Psoas muscle (tissue), 8 donors: ENCODE results near the gene DSEL. TPM values are rescaled to one million over a fixed set of nuclear protein-coding genes. Genes with fewer than 3 reads are reported as not detected.

Experiments
- ATAC-seq, 4 donors: fragments of 200-7000 bp; cut with Tn5 transposase; one replicate each; pipeline ENCODE4 v1.9.1; 2020; ENCODE audit warnings: moderate library complexity in 3 of 4, mild to moderate bottlenecking in 2 of 4
- DNase-seq, 2 donors: peaks; one replicate each; pipeline ENCODE4 v3.0.0-alpha.2; 2020
- H3K27ac ChIP-seq: fragments of 200-600 bp; one replicate; pipeline ENCODE4 v1.8.0; 2022
- H3K27me3 ChIP-seq, 3 donors: fragments of 200-600 bp in 1 of 3; one replicate each; pipeline versions ENCODE4 v1.6.1 to v1.8.0; 2013 to 2022; ENCODE audit warnings: low read length in 2 of 3, mild to moderate bottlenecking in 2 of 3, moderate library complexity in 1 of 3; ENCODE audit not compliant: insufficient read depth in 3 of 3
- H3K36me3 ChIP-seq, 2 donors: fragments of 200-600 bp in 1 of 2; one replicate each; pipeline versions ENCODE4 v1.6.1 to v1.8.0; 2013 to 2022; ENCODE audit warnings: low read depth in 1 of 2, mild to moderate bottlenecking in 1 of 2, moderate library complexity in 1 of 2; ENCODE audit not compliant: insufficient read depth in 1 of 2
- H3K4me1 ChIP-seq: fragments of 200-600 bp; one replicate; pipeline ENCODE4 v1.8.0; 2022
- H3K4me3 ChIP-seq: fragments of 200-600 bp; one replicate; pipeline ENCODE4 v1.8.0; 2022; ENCODE audit warnings: mild to moderate bottlenecking
- H3K9me3 ChIP-seq: fragments of 200-600 bp; one replicate; pipeline ENCODE4 v1.8.0; 2022
- CTCF ChIP-seq: fragments of 200-600 bp; IDR thresholded peaks from one replicate; pipeline ENCODE4 v1.8.0; 2022; ENCODE audit warnings: antibody characterized with exemption
- WGBS, 3 donors: extraction: QIAGEN DNeasy Blood & Tissue Kit; methylation state at CpG; one replicate each; pipeline versions ENCODE4 v1.1.6 to v1.1.7; 2013; 5-methylcytosine and 5-hydroxymethylcytosine counted together
- intact Hi-C, 2 donors: fragments of 100-400 bp; cut with DNase I; formaldehyde crosslinking; loops; one replicate each; pipeline versions ENCODE4 v1.11.0 to v1.14.2; 2022
- polyA plus RNA-seq, 3 donors: library from polyadenylated mRNA; stranded (reverse); fragments of 200-250 nt; gene quantifications; one replicate each; pipeline ENCODE4 v1.2.3, GENCODE V29; 2013
- total RNA-seq, 4 donors: library from RNA; stranded (reverse); fragmentation: NEBNext Ultra II Directional in 2 of 4; extraction: Animal tissue kit (Norgen Biotek cat#: 25700) in 2 of 4; gene quantifications; one replicate each; pipeline versions ENCODE4 v1.2.1 to v1.2.4, GENCODE V29; 2021 to 2023
- donor health status: healthy with polysubstance abuse.
- donor health status: DM: no; HTN: no; CAD: no; lungs with moderate emphysema.
- donor health status: Bipolar disorder and iron deficiency.
- donor health status: healthy.
- donor health status: DM: yes; HTN: yes; CAD: no.
- donor health status: DM: no; HTN: no; CAD: no.
- donor health status: DM: no; HTN: no; CAD: no.
- donor health status: DM: yes; HTN: yes; CAD: no.

DSEL gene
- total and polyA plus RNA-seq, 7 donors, result 0.48 to 5.0 (median 1.4) TPM

- no peaks in the 10 kb centered on the region for H3K9me3 ChIP-seq
- H3K27ac ChIP-seq, result no peak overlapping the region
- intact Hi-C loops, result no loop called here
- no peaks in the 10 kb centered on the region for H3K27me3 ChIP-seq
- H3K4me3 ChIP-seq, result no peak overlapping the region
- TF ChIP-seq CTCF, result no peak
- ATAC-seq (no peak), DNase-seq (no peak)
- no peaks in the 10 kb centered on the region for H3K4me1 ChIP-seq
- 16 to 29% (median 27%) methylated on average over 1 of the region's 1 CpG for WGBS, 3 donors
- no peaks in the 10 kb centered on the region for H3K36me3 ChIP-seq
Observed at GRCh38 chr18:67475673-67476072, 40.8 kb downstream of the DSEL start.

- DNase-seq (no peak), ATAC-seq (no peak)
- no peak for TF ChIP-seq CTCF
- no peaks in the 10 kb centered on the region for H3K36me3 ChIP-seq
- H3K4me1 ChIP-seq, result no peaks in the 10 kb centered on the region
- intact Hi-C loops, result no loop called here
- H3K27me3 ChIP-seq, result no peaks in the 10 kb centered on the region
- H3K4me3 ChIP-seq, result no peak overlapping the region
- no peaks in the 10 kb centered on the region for H3K9me3 ChIP-seq
- H3K27ac ChIP-seq, result no peak overlapping the region
Observed at GRCh38 chr18:67468038-67468437, 48.5 kb downstream of the DSEL start.

GRCh38 chr18:67467188-67467587, 49.3 kb downstream of the DSEL start:
- Histone ChIP-seq H3K27me3 (no peaks in the 10 kb centered on the region), H3K4me3 (no peak overlapping the region), H3K4me1 (no peaks in the 10 kb centered on the region), H3K36me3 (no peaks in the 10 kb centered on the region), H3K27ac (no peak overlapping the region), H3K9me3 (no peaks in the 10 kb centered on the region)
- no peak for ATAC-seq
- DNase-seq, result no peak
- no peak for TF ChIP-seq CTCF
- WGBS, 3 donors, result 36 to 50% (median 39%) methylated on average over 1 of the region's 1 CpG
- intact Hi-C loops, result no loop called here

- H3K4me1 ChIP-seq, result no peaks in the 10 kb centered on the region
- DNase-seq (no peak), ATAC-seq (no peak)
- H3K27ac ChIP-seq, result no peak overlapping the region
- 73 to 93% (median 82%) methylated on average over 1 of the region's 1 CpG for WGBS, 3 donors
- no peaks in the 10 kb centered on the region for H3K9me3 ChIP-seq
- no peaks in the 10 kb centered on the region for H3K27me3 ChIP-seq
- H3K36me3 ChIP-seq, result no peaks in the 10 kb centered on the region
- no peak overlapping the region for H3K4me3 ChIP-seq
- no peak for TF ChIP-seq CTCF
- intact Hi-C loops, result no loop called here
Observed at GRCh38 chr18:67464499-67464898, 52.0 kb downstream of the DSEL start.

- ATAC-seq, result no peak
- Histone ChIP-seq H3K27ac (no peak overlapping the region), H3K4me3 (no peak overlapping the region), H3K27me3 (no peaks in the 10 kb centered on the region), H3K9me3 (no peaks in the 10 kb centered on the region), H3K4me1 (no peaks in the 10 kb centered on the region), H3K36me3 (no peaks in the 10 kb centered on the region)
- no peak for DNase-seq
- intact Hi-C loops, result no loop called here
- TF ChIP-seq CTCF, result no peak
- WGBS, 3 donors, result 76 to 96% (median 88%) methylated on average over 2 of the region's 2 CpGs
Observed at GRCh38 chr18:67463829-67464228, 52.7 kb downstream of the DSEL start.
